Stimulated activated CD8-positive, alpha-beta memory T cell treated with anti-CD3 and anti-CD28 coated beads, Interleukin-15, amount 100 ng/mL, for 48 hours (primary cell): ENCODE measurements around the gene CDH23.
"Not testable (repeated sequence)": the region's sequence is repeated elsewhere in the genome, so short reads cannot be mapped to it uniquely, and the experiment has no call there.

ENCODE experiments used
- DNase-seq, 2 donors: peaks; one replicate each; pipeline ENCODE4 v3.0.0-alpha.2; 2020; ENCODE audit warnings: low read depth in 2 of 2

The CDH23 gene

DNA sequence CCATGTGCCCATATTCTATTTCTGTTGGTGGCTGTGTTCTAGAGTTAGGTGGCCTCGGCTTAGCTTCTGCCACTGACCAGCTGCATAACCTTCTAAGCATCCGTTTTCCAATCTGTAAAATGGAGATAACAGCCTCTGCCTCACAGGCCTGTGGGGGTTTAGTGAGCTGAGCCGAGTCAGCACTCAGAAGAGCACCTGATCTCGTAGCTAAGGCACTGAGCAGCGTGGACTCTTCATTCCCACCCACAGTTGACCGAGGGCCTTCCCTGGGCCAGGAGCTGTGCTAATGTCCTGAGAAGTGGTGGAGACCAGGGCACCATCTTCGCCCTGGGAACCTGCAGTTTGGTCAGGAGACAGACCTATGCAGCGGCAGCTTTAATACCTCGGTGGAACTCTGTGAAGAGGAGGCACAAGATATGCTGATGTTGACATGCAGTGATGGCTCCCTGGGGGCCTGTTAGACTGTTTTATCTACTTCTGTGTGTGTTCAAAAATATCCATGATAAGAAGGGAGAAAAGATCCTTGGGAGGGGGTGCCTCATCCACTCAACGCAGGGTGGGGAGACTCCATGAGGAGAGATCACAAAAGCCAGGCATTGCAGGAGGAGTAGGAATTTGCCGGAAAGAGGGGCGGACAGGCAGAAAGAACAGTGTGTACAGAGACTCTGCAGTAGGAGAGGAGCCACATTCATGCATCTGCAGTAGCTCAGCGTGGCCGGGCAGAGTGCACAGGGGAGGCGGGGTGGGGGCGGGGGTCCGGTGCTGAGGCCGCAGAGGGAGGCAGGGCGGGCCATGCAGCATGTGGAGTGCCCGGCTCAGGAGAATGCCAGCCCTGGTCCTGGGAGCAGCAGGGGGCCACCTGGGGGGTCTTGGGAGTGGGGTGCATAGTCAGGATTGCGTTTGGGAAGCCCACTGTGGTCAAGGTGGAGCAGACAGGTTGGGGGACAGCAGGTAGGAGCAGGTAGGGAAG is 186.1 kb downstream of the CDH23 start:
- no peak for DNase-seq

DNA sequence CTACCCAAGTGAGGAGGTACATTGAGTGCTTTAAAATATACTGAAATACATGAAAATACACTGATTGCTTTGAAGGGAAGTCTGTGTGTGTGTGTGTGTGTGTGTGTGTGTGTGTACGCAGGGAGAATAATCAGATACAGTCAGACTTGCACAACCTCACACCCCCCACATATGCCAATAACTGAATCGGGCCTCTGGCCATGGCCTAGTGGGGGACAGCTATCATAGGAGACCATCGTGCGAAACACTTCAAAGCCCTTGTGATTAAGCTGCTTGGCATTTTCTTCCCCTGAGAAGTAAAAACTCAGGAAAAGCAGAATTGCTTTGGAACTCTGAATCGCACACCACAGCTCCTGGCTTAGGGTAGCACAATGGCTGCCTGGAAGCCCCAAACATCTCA is 187.7 kb downstream of the CDH23 start:
- no peak for DNase-seq

DNA sequence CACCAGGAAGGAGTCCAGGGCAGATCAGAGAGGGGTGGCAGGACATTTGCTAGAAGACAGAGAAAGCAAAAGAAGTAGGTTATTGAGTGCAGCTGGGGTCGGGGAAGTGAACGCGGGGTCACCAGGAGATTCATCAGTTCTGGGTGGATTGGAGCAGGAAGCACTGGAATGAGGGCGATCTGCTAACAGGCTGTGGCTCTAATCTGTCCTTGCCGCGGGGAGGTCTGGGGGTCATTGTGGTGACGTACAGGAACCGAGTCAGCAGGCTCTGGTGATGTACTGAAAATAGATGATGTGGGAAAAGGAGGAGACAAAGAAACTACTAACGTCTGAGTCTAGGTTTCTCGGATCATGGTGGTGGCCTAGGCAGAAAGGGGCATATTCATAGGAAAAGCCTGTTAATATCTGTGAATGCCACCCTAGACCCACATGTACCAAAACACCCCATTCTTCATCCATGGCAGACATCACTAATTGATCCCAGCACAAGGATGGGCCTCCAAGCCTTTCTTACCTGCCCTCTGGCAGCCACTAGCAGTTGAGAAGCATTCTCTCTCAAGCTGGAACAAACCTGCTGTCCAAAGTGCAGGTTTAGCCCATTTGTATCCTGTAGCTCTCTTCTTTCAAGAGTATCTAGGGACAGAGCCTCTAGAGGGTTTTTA is 188.3 kb downstream of the CDH23 start:
- no peak for DNase-seq

DNA sequence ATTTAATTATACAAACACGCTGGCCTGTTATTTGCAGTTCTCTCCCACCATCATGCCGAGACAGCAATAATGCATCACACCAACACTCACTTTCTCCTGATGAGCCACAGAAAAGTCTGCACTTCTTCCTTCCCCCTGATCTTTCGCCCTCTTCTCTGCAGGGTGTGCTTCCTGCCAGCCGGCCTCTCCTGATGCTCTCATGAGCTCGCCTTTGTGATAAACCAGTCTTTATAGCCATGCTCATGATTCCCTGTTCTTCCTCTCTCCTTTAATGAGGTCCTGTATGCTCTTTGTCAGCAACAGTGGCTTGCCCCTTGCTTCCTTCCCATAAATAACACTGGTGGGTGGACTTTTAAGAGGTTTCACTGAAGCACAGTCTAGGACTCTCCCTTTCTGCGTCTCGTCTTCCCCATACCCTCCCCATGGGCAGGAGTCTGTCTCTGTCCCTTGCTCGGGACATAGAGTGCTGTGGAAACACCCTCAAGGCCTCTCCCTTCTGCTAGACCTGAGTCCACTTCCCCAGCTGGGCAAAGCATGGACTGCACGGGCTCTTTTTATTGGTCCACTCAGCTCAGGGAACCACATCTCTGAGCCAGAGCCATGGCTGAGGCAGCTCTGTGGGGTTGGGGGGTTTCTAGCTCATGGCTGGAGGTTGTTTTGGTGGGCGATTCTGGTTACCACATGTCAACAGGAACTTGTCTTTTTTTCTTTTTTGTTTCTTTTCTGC is 189.0 kb downstream of the CDH23 start:
- DNase-seq = no peak

DNA sequence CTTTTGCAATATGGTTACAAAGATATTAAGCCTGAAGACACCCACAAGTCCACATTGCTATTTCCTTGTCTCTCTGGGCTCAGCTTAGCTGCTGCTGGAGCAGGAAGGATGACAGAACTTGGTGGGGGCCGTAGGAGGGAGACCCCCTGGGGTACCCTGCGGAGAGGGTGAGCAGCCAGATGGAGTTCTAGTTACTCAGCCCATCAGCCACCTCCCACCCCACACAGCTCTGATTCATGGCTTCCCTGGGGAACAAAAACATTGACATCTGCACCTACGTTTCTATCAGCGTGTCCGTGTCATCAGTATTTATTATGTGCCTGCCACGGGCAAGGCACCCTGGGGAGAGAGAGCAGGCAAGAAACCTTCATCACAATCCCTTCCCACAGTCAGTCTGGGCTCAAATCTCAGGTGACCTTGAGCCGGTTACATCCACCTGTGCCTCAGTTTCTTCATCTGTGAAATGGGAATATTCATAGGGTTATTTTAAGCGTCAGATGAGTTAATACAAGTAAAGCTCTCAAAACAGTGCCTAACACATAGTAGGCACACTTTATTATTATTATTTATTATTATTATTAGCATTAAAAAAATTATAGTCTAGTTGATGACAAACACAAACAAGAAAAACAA is 191.3 kb downstream of the CDH23 start:
- DNase-seq = no peak

DNA sequence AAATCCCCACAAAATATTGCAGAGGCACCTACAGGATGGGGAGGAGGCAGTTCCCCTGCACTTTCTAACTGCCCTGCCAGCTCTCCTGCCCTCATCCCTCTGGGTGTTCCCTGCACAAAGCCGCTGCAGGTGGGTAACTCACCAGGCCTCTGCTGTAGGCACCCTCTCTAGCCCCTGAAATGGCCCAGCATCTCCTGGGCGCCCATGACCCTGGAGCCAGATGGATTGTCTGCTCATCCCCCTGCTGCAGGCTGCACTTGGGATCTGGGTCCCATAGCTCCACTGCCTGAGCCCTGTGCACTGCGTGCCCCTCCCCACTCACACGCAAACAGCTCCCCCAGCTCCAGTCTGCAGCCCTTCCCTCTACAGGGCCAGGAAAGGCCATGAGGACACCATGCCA is 192.0 kb downstream of the CDH23 start:
- no peak for DNase-seq

DNA sequence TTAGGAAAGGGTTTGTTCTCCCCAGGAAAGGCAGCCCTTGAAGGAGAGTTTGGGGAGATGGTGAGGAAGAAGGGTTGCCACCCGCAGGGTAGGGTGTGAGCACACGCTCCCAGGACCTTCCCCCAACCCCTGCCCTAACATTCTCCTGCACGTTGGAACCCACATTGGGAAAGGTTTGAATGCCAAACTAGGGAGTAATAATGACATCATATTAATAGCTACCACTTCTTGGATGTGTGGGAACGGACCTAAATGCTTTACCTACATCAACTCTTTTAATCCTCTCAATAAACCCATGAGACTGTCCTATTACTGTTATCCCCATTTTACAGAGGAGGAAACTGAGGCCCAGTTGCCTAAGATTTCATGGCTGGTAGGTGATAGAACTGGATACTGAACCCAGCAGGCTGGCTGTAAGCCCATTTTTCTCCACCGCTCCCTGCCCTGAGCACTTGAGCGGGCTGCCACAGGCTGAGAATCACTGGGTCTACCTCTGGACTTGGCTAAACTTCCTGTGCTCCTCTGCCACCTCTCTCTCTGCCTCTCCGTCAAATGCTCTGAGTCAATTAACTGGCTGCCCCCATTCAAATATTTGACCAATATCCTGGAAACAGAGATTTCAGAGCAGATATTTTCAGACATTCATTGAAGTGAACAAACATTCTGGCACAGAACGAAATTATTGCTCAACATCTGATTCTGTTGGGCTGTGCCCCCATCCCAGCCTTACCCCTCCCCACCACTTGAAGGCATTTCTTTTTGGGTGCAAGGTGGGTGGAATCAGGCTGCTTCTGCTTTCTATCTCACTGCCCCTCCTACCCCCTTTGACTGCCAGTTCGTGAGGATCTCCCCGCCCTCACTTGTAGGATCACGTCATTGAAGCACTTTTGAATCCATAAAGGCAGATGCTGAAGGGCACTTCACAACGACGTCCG is 193.2 kb downstream of the CDH23 start:
- DNase-seq = no peak

DNA sequence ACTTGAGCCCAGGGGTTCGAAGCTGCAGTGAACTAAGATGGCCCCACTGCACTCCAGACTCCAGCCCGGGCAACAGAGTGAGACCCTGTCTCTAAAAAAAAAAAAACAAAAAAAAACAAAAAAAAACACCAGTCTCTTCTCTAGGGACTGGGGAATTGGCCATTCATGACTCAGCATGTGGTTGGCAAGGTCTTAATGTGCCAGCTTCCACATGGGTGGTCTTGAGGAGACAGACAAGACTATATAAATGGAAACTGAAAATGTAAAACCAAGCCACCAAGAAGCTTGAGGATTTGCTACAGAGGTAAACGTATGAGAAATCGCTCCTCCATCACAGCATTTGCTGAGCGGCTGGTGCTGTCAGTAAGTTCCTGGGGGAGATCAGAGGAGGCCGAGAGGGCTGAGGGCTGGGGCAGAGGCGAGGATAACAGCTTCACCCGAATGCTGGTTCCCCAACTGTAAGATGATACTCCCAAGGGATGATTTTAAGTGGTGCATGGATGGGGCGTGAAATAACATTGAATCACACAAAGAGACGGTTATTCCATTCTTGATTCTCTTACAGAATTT is 194.1 kb downstream of the CDH23 start:
- no peak for DNase-seq

DNA sequence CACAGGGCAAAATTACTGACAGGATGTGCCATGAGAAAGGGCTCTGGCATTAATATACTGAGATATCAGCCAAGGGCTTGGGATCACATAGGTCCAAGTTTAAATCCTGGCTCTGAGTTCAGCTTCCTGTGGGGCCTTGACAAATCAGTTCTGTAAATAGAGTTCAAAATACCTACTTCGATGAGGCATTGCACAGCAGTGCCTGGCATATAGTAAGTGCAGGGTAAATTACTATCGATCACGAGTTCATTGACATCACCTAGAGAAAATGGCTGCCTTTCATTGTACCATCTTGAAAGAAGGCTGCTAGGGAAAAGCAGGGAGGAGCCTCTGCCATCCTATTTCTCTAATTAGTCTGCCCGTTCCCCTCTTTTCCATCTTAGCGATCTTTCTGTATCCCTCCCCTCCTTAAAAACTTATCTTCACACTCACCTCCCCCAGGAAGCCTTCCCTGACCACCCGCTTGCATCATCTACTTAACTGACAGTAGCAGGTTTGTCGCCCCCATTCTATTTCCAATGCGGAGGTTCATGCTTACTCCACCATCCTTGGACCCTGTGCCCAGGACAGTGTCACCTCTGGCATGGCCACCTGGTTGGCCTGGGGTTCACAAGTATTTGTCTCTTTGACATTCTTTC is 198.3 kb downstream of the CDH23 start:
- DNase-seq = no peak

DNA sequence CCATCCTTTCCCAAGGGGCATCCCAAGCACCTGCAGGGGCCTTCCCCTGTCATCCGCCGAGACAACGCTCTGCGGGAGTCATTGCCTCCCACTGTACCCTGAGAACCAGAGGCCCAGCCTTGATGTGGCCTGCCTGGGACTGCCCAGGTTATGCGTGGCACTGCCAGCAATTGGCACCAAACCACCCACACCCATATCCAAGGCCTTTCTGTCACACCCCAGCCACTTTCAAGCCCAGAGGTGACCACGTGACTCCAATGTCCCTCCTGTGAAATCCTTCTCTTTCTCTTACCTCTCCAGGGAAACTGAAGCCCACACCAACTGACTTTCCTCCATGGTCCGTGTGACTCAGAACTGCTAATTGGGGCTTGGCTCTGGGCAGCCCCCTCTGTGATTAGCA is 198.9 kb downstream of the CDH23 start:
- no peak for DNase-seq

DNA sequence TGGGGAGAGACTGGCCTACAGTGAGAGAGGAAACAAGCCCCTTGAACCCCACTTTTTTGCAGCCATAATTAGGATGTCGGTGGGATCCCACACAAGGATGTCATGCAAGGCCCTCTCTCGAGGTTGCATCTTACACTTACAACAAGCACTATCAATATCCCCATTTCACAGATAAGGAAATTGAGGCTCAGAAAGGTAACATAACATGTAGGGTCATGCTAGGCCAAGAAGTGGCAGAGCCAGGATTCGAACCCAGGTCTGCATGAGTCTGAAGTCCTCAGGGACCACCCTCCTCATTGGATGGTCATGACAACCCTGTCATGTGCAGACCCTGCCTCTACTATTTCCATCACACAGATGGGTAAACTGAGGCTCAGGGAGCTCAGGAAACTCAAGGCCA is 199.4 kb downstream of the CDH23 start:
- DNase-seq = no peak

DNA sequence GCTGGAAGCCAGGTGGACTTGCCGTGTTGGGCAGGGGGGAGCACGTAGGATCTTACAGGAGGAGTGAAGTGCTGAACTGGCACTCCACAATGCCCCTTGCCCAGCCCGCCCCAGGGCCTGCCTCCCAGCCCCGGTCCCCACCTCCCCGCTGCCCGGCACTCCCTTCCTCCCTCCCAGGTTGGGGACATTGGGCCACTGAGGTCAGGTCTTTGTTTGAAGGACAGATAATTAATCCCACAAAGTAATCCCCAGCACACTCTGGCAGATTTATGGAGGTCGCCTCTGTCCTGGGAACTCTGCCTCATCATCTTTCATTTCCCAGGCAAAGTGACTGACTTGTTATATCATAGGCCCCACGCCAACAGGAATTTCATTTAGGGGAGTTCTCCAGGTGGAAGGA is 200.0 kb downstream of the CDH23 start:
- DNase-seq = no peak

DNA sequence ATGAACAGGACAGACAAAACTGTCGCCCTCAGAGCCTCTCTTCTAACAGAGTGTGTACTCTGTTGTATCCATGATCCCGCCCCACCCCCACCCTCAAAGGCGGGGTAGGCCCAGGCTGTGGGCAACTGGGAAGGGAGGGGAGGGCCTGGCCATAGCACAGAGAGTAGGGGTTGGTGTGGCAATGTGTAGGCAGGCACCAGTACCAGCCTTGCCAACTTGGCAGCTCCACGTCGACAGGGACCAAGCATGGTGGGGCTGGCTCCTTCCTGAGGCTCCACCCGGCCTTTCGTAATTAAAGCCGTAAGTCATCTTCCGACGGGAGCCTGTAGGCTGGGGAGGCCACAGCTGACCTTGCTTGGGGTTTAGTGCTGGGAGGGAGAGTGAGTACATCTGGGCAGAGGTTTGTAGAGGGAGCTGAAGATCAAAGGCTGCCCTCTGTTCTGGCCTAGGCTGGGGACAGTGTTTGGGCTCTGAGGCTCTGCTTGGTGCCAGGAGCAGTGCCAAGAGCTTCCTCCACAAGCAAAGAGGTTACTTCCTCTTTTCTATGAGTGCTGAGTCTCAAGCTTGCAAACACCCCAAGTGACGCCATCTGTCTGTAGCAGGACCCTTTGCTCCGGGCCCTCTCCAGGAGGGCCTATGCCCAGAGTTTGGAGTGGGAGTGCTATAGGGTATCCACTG is 201.2 kb downstream of the CDH23 start:
- DNase-seq = no peak

DNA sequence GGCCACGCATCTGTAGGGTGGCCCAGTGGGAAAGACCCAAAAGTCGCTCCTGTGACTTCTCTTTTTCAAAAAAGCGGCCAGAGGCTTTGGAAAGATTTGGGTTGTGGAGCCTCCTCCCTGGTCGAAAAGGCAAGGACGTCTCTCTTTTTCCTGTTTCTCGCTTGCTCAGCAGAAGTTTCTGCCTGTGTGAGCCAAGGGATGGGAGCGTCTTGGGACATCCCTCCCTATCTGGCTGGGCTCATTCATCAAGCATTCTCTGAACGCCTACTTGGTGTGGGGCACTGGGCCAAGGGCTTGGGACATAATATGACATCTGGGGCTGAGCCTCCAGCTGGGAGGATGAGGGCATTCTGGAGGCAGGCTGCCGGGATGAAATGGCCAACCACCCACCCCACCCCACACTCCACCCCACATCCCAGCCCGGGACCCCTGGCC is 201.9 kb downstream of the CDH23 start:
- no peak for DNase-seq

DNA sequence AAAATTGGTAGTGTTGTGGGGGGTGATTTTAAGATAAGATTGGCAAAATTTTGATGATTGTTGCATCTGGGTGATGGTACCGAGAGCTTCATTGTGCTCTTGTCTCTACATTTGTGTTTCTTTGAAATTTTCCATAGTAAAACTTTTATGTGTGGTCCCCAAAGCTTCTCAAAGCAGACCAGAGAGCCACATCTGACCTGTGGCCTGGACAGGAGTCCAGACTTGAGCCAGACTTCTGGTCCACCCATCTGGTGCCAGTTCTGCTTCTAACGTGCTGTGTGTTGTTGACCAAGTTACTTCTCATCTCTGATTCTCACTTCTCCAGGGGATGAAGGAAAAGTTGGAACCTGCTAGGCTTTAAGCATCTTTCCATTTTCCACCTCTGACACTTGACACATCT is 202.8 kb downstream of the CDH23 start:
- DNase-seq = no peak

DNA sequence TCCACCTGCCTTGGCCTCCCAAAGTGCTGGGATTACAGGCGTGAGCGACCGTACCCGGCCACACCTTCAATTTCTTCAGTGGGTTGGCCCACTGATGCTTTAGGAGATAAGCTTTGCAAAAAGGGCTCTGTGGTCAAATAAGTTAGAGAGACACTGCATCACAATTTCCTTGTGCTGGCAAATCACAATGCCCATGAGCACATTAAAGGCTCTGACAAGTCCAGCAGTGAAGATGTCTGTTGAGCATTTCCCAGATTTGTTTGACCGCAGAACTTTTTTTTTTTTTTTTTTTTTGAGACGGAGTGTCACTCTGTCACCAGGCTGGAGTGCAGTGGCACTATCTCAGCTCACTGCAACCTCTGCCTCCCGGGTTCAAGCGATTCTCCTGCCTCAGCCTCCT is 203.5 kb downstream of the CDH23 start:
- not testable (repeated sequence) for DNase-seq

DNA sequence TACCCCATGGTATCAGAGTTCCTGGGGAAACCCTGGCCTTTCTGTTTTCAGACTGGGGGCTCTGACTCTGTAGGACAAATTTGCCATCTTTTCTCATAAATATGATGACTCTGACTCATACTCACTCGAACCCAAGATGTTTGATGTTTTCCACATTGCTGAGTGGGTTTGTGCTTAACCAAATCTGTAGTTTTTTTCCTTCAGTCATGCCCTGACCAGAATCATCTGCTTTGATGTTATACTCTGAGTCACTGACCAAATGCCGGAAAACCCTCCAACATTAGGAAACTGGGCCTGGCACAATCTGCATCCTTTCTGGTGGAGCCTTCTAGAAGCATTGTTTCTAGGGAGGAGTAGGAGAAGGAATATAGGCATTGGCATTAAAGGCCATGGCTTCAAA is 204.1 kb downstream of the CDH23 start:
- no peak for DNase-seq

DNA sequence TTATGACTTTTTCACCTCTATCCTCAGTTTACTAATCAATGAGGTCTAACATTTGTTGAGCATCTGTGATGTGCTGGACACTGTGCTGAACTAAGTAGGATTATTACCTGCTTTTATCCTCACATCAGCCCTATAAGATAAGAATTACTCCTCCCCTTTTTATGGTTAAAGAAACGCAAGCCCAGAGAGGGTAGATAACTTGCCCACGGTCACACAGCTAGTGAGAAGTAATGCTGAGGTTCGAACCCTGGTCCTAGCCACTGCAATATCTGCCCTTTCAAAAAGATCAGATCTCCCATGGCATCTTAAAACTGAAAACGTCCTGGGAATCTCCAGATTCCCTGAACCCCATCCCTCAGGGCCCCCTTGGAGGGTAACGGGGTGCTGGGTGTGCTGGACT is 204.6 kb downstream of the CDH23 start:
- DNase-seq = no peak

DNA sequence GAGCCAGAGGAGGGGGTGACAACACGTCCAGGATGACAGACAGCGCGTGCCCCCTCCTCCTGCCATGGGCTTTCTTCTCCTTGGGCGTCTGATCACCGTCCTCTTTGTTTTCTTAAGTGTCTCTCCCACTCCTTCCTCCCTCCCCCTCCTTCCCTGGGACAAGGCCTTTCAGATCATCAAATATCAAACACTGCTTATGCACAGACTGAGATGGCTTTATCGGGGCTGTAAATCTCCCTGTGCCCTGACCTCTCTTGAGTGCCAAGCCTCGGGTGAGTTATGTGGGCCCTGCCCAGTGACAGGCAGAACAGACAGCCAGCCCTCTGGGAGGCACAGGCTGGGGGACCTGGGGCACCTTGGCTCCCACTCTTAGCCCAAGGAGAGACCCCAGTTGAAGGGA is 206.4 kb downstream of the CDH23 start:
- no peak for DNase-seq

DNA sequence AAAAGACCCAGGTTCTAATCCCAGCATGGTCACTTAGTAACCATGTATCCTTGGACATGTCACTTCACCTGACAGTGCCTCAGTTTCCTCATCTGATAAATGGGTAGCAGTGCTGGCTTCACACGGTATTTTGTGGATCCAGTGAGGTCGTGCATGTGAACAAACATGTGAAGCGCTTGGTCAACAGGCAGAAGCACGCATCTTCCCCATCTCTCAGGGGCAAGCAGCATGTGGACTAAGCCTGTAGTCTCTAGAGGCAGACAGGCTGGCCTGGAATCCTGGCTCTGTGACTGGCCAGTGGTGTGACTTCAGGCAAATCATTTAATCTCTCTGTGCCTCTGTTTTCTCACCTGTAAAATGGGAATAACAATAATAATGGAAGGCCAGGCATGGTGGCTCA is 207.0 kb downstream of the CDH23 start:
- DNase-seq = no peak
